ENCODE measurements around the gene MPEG1.
A peak's percentile ranks its signal among the peaks of the same experiment; 100 is the strongest.

MPEG1 gene

DNA sequence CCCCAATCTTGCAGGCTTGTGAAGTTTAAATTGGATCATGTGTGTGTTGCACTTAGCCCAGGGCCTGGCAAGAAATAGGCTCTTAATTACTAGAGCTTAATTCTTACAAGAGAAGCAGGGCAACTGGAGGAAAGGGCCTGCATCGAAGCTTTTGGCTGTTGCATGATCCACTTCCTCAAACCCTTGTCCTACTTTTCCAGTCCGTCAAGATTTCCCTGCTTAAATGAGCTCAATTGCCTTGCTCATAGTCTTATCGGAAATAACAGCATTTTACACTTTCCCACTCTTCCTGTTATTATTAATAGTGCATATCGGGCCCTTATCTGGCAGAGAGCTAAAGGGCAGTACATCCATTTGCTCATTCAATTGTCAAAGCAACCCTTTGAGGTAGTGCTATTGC lies 22.7 kb downstream of the MPEG1 start:
- H3K4me3 ChIP-seq (ENCODE audit: low read depth, low read length), result no peak overlapping the region
- DNase-seq (ENCODE audit: low read depth, low spot score), result no peak
- in situ Hi-C loops (cut with HindIII; ENCODE audit: low sequenced_read_pairs), result no loop called here
- TF ChIP-seq, protein P1, sequence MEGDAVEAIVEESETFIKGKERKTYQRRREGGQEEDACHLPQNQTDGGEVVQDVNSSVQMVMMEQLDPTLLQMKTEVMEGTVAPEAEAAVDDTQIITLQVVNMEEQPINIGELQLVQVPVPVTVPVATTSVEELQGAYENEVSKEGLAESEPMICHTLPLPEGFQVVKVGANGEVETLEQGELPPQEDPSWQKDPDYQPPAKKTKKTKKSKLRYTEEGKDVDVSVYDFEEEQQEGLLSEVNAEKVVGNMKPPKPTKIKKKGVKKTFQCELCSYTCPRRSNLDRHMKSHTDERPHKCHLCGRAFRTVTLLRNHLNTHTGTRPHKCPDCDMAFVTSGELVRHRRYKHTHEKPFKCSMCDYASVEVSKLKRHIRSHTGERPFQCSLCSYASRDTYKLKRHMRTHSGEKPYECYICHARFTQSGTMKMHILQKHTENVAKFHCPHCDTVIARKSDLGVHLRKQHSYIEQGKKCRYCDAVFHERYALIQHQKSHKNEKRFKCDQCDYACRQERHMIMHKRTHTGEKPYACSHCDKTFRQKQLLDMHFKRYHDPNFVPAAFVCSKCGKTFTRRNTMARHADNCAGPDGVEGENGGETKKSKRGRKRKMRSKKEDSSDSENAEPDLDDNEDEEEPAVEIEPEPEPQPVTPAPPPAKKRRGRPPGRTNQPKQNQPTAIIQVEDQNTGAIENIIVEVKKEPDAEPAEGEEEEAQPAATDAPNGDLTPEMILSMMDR (IDR thresholded peaks at IDR 0.05; ENCODE audit: low read depth, low read length), result no peak

GRCh38 chr11:59188954-59189353 lies 23.8 kb downstream of the MPEG1 start:
- no peak overlapping the region for H3K4me3 ChIP-seq (ENCODE audit: low read depth, low read length)
- DNase-seq (ENCODE audit: low read depth, low spot score), result no peak
- in situ Hi-C loops (cut with HindIII; ENCODE audit: low sequenced_read_pairs), result no loop called here
- TF ChIP-seq, protein P1 (IDR thresholded peaks at IDR 0.05; ENCODE audit: low read depth, low read length), result no peak

DNA sequence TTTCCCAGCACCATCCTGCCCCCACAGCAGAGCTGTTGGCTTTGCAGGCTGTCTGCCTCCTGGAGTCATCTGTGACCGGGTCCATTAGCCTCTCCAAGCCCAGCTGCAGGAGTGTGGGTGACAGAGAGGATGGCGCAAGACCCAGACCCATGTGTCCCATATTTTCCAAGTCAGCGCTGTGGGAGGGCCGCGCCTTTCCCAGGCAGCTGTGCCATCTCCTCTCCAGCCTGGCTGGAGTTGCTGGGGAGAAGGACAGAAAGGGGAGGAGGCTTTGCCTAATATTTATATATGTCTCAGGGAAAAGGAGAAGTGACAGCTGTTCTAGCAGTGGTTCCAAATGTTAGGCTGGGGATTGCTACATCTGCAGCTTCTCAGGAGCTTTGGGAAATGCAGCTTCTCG lies 25.1 kb downstream of the MPEG1 start:
- DNase-seq (ENCODE audit: low read depth, low spot score), result no peak
- TF ChIP-seq, protein P1 (IDR thresholded peaks at IDR 0.05; ENCODE audit: low read depth, low read length), result no peak
- H3K4me3 ChIP-seq (ENCODE audit: low read depth, low read length), result no peak overlapping the region
- in situ Hi-C loops (cut with HindIII; ENCODE audit: low sequenced_read_pairs), result no loop called here

- TF ChIP-seq, protein P1 (IDR thresholded peaks at IDR 0.05; ENCODE audit: low read depth, low read length), result no peak
- no peak for DNase-seq (ENCODE audit: low read depth, low spot score)
- in situ Hi-C loops (cut with HindIII; ENCODE audit: low sequenced_read_pairs), result no loop called here
- no peak overlapping the region for H3K4me3 ChIP-seq (ENCODE audit: low read depth, low read length)
Observed at GRCh38 chr11:59187035-59187434, 25.7 kb downstream of the MPEG1 start.

DNA sequence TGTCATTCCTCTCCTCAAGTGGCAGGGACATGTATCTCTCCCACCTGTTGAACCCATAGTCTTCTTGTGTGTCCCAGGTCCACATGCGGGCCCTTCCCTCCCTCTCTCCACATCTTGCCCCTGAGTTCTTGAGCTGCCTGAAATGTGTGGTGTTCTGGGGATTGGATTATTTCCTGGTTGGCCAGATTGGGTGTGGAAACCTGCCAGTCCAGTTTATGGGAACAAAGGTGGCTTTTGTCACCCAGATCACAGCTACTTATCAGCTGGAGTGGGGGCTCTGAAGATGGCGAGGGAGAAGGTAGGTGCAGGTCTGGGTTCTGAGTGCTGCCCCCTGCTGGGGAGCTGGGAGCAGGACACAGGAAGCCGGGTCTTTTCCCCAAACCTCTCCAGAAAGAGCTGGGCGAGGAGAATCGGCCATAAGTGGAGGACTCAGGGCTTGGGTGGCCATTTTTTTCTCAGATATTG lies 26.6 kb downstream of the MPEG1 start:
- no peak for DNase-seq (ENCODE audit: low read depth, low spot score)
- TF ChIP-seq, protein P1 (IDR thresholded peaks at IDR 0.05; ENCODE audit: low read depth, low read length), result peak; percentile 56
- in situ Hi-C loops (cut with HindIII; ENCODE audit: low sequenced_read_pairs), result no loop called here
- no peak overlapping the region for H3K4me3 ChIP-seq (ENCODE audit: low read depth, low read length)

DNA sequence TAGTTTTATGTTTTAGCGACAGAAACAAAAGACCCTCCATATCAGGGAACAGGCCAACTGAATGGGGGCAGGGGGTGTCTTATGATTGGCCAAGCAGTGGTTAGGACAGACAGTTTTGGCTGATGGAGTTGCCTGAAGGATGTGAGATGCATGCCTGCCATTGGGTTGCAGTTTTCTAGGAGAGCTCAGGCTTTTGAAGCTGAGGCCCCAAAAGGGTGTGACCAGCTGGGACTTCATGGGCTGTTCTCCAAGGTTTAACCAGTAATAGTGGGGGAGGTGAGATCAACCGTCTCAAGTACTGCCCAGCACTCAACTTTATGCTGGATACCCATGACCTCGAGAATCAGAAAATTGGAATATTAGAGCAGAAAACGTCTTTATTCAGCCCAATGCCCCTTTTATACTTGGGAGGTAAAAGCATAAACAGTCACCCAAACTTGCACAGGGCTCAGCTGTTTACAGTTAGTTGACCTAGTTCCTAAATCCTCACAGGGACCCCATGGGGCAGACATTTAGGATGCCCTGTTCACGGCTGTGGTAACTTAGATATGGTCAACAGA lies 27.3 kb downstream of the MPEG1 start:
- H3K4me3 ChIP-seq (ENCODE audit: low read depth, low read length), result no peak overlapping the region
- DNase-seq (ENCODE audit: low read depth, low spot score), result no peak
- TF ChIP-seq, protein P1 (IDR thresholded peaks at IDR 0.05; ENCODE audit: low read depth, low read length), result no peak
- in situ Hi-C loops (cut with HindIII; ENCODE audit: low sequenced_read_pairs), result no loop called here

All from astrocyte of the spinal cord (primary cell).